ENCODE measurements around the gene BCAN. TPM values are rescaled to one million over a fixed set of nuclear protein-coding genes. Genes with fewer than 3 reads are reported as not detected.
"Not testable (repeated sequence)": the region's sequence is repeated elsewhere in the genome, so short reads cannot be mapped to it uniquely, and the experiment has no call there.

BCAN gene
- polyA plus RNA-seq, 1 donor (not counting 4 experiments of a cell fraction or from before 2014, with no cell fraction given), result not detected

GRCh38 chr1:156627313-156627880 lies 14.5 kb upstream of the BCAN start:
- TF ChIP-seq CTCF (optimal IDR thresholded peaks at IDR 0.05 in 1 of 3, IDR thresholded peaks at IDR 0.05 in 1 of 3, conservative IDR thresholded peaks at IDR 0.05 in 1 of 3; ENCODE audit: extremely low read depth in 1 of 3, insufficient read depth in 2 of 3, low read length in 3 of 3) (peak; percentile 71 to 84 (median 73)), EZH2 (IDR thresholded peaks at IDR 0.05; ENCODE audit: low read length) (no peak)
- dilution Hi-C loops (cut with MboI; ENCODE audit: extremely low pct_ligation_motif_present, low sequenced_read_pairs), result no loop called here
- no peak for DNase-seq (ENCODE audit: low read depth, low spot score)
- no peaks in the 10 kb centered on the region for H3K9me3 ChIP-seq (ENCODE audit: control insufficient read depth, low read depth, low read length)
- no peak overlapping the region for H3K9ac ChIP-seq (ENCODE audit: control insufficient read depth, extremely low read depth, insufficient read depth, low read length)
- no peaks in the 10 kb centered on the region for H3K79me2 ChIP-seq (ENCODE audit: control insufficient read depth, insufficient read depth, low read length)
- no peaks in the 10 kb centered on the region for H3K36me3 ChIP-seq (ENCODE audit: control insufficient read depth in 2 of 2, extremely low read depth in 1 of 2, insufficient read depth in 2 of 2, low read length in 2 of 2)
- no peak for FAIRE-seq
- H3K4me2 ChIP-seq (ENCODE audit: control insufficient read depth, extremely low read depth, insufficient read depth, low read depth, low read length), result no peak overlapping the region
- no peaks in the 10 kb centered on the region for H3K9me1 ChIP-seq (ENCODE audit: control insufficient read depth, extremely low read depth, insufficient read depth, low read length)
- H2AFZ ChIP-seq (ENCODE audit: control insufficient read depth, low read length), result no peak overlapping the region
- H3K27ac ChIP-seq (ENCODE audit: control insufficient read depth, insufficient read depth, low read length), result no peak overlapping the region
- no peak overlapping the region for H3K4me3 ChIP-seq (ENCODE audit: control insufficient read depth in 2 of 3, extremely low read depth in 1 of 3, insufficient read depth in 2 of 3, low read depth in 1 of 3, low read length in 3 of 3)
- H4K20me1 ChIP-seq (ENCODE audit: control insufficient read depth, extremely low read depth, insufficient read depth, low read length), result no peaks in the 10 kb centered on the region
- H3K27me3 ChIP-seq (ENCODE audit: control insufficient read depth, extremely low read depth, insufficient read depth, low read length), result peaks cover 40% of the 10 kb centered on the region
- H3K4me1 ChIP-seq (ENCODE audit: control insufficient read depth, extremely low read depth, insufficient read depth, low read length), result no peaks in the 10 kb centered on the region

GRCh38 chr1:156629823-156630449 lies 12.0 kb upstream of the BCAN start:
- dilution Hi-C loops (cut with MboI; ENCODE audit: extremely low pct_ligation_motif_present, low sequenced_read_pairs), result no loop called here
- H3K79me2 ChIP-seq (ENCODE audit: control insufficient read depth, insufficient read depth, low read length), result no peaks in the 10 kb centered on the region
- no peaks in the 10 kb centered on the region for H4K20me1 ChIP-seq (ENCODE audit: control insufficient read depth, extremely low read depth, insufficient read depth, low read length)
- TF ChIP-seq EZH2 (IDR thresholded peaks at IDR 0.05; ENCODE audit: low read length) (no peak), CTCF (optimal IDR thresholded peaks at IDR 0.05 in 1 of 3, IDR thresholded peaks at IDR 0.05 in 1 of 3, conservative IDR thresholded peaks at IDR 0.05 in 1 of 3; ENCODE audit: extremely low read depth in 1 of 3, insufficient read depth in 2 of 3, low read length in 3 of 3) (no peak)
- DNase-seq (ENCODE audit: low read depth, low spot score) (no peak), FAIRE-seq (no peak)
- H3K4me3 ChIP-seq (ENCODE audit: control insufficient read depth in 2 of 3, extremely low read depth in 1 of 3, insufficient read depth in 2 of 3, low read depth in 1 of 3, low read length in 3 of 3), result no peak overlapping the region
- peaks cover 22% of the 10 kb centered on the region for H3K27me3 ChIP-seq (ENCODE audit: control insufficient read depth, extremely low read depth, insufficient read depth, low read length)
- H3K4me2 ChIP-seq (ENCODE audit: control insufficient read depth, extremely low read depth, insufficient read depth, low read depth, low read length), result no peak overlapping the region
- no peak overlapping the region for H3K27ac ChIP-seq (ENCODE audit: control insufficient read depth, insufficient read depth, low read length)
- no peak overlapping the region for H3K9ac ChIP-seq (ENCODE audit: control insufficient read depth, extremely low read depth, insufficient read depth, low read length)
- no peaks in the 10 kb centered on the region for H3K4me1 ChIP-seq (ENCODE audit: control insufficient read depth, extremely low read depth, insufficient read depth, low read length)
- no peak overlapping the region for H2AFZ ChIP-seq (ENCODE audit: control insufficient read depth, low read length)
- no peaks in the 10 kb centered on the region for H3K9me1 ChIP-seq (ENCODE audit: control insufficient read depth, extremely low read depth, insufficient read depth, low read length)
- no peaks in the 10 kb centered on the region for H3K9me3 ChIP-seq (ENCODE audit: control insufficient read depth, low read depth, low read length)
- no peaks in the 10 kb centered on the region for H3K36me3 ChIP-seq (ENCODE audit: control insufficient read depth in 2 of 2, extremely low read depth in 1 of 2, insufficient read depth in 2 of 2, low read length in 2 of 2)

- H3K36me3 ChIP-seq (ENCODE audit: control insufficient read depth in 2 of 2, extremely low read depth in 1 of 2, insufficient read depth in 2 of 2, low read length in 2 of 2); dilution Hi-C loops (cut with MboI; ENCODE audit: extremely low pct_ligation_motif_present, low sequenced_read_pairs); H3K27ac ChIP-seq (ENCODE audit: control insufficient read depth, insufficient read depth, low read length); FAIRE-seq; H3K9me1 ChIP-seq (ENCODE audit: control insufficient read depth, extremely low read depth, insufficient read depth, low read length); H3K4me3 ChIP-seq (ENCODE audit: control insufficient read depth in 2 of 3, extremely low read depth in 1 of 3, insufficient read depth in 2 of 3, low read depth in 1 of 3, low read length in 3 of 3); H3K9me3 ChIP-seq (ENCODE audit: control insufficient read depth, low read depth, low read length); H2AFZ ChIP-seq (ENCODE audit: control insufficient read depth, low read length); H4K20me1 ChIP-seq (ENCODE audit: control insufficient read depth, extremely low read depth, insufficient read depth, low read length); H3K4me2 ChIP-seq (ENCODE audit: control insufficient read depth, extremely low read depth, insufficient read depth, low read depth, low read length); H3K27me3 ChIP-seq (ENCODE audit: control insufficient read depth, extremely low read depth, insufficient read depth, low read length); H3K4me1 ChIP-seq (ENCODE audit: control insufficient read depth, extremely low read depth, insufficient read depth, low read length); H3K9ac ChIP-seq (ENCODE audit: control insufficient read depth, extremely low read depth, insufficient read depth, low read length); H3K79me2 ChIP-seq (ENCODE audit: control insufficient read depth, insufficient read depth, low read length); DNase-seq (ENCODE audit: low read depth, low spot score): not testable (repeated sequence)
Observed at GRCh38 chr1:156631152-156631551, 10.8 kb upstream of the BCAN start.

Data from keratinocyte (primary cell).